Immature natural killer cell (primary cell): ENCODE data around the gene GRID1. TPM values are rescaled to one million over a fixed set of nuclear protein-coding genes. Genes with fewer than 3 reads are reported as not detected.
"Not testable (repeated sequence)": the region's sequence is repeated elsewhere in the genome, so short reads cannot be mapped to it uniquely, and the experiment has no call there.

ENCODE experiments used
- DNase-seq, 3 donors: peaks; one replicate each; pipeline ENCODE4 v3.0.0; 2022; ENCODE audit warnings: mixed read lengths in 1 of 3
- H3K27ac Mint-ChIP-seq, 6 donors: one replicate each; pipeline ENCODE4 v1.8.0; 2020; ENCODE audit warnings: mixed read lengths in 6 of 6, mild to moderate bottlenecking in 5 of 6, inconsistent platforms in 4 of 6, moderate library complexity in 3 of 6
- H3K27me3 Mint-ChIP-seq, 3 donors: one replicate each; pipeline ENCODE4 v1.8.0; 2020 to 2021; ENCODE audit warnings: low read depth in 3 of 3, mild to moderate bottlenecking in 3 of 3, mixed read lengths in 3 of 3, moderate library complexity in 3 of 3, inconsistent platforms in 1 of 3
- H3K36me3 Mint-ChIP-seq, 3 donors: one replicate each; pipeline ENCODE4 v1.8.0; 2020; ENCODE audit warnings: mixed read lengths in 3 of 3, inconsistent platforms in 2 of 3, mild to moderate bottlenecking in 2 of 3
- H3K4me1 Mint-ChIP-seq, 2 donors: one replicate each; pipeline ENCODE4 v1.8.0; 2020; ENCODE audit warnings: inconsistent platforms in 2 of 2, mild to moderate bottlenecking in 2 of 2, mixed read lengths in 2 of 2, moderate library complexity in 1 of 2
- H3K4me3 Mint-ChIP-seq, 5 donors: one replicate each; pipeline ENCODE4 v1.8.0; 2020; ENCODE audit warnings: mild to moderate bottlenecking in 5 of 5, mixed read lengths in 5 of 5, inconsistent platforms in 3 of 5, moderate library complexity in 3 of 5
- H3K9me3 Mint-ChIP-seq, 6 donors: one replicate each; pipeline ENCODE4 v1.8.0; 2020; ENCODE audit warnings: mild to moderate bottlenecking in 6 of 6, mixed read lengths in 6 of 6, inconsistent platforms in 4 of 6, moderate library complexity in 3 of 6
- polyA plus RNA-seq, 3 donors: library from polyadenylated mRNA; unstranded; fragments of 300-500 nt; fragmentation: Illumina TruSeq; gene quantifications; one replicate each; pipeline ENCODE4 v1.2.3, GENCODE V29; 2021

The GRID1 gene
- polyA plus RNA-seq, 3 donors from 2014 or later: not detected

GRCh38 chr10:86042161-86042560 lies 324.4 kb downstream of the GRID1 start:
- Mint-ChIP-seq H3K27me3 (peaks cover 0 to 3% (median 3%) of the 10 kb centered on the region in 3 donors), H3K4me3 (no peak overlapping the region), H3K4me1 (no peaks in the 10 kb centered on the region), H3K27ac (no peak overlapping the region), H3K9me3 (peaks cover 0 to 5% (median 0%) of the 10 kb centered on the region in 6 donors), H3K36me3 (no peaks in the 10 kb centered on the region)
- no peak for DNase-seq

- Mint-ChIP-seq H3K4me3 (no peak overlapping the region), H3K36me3 (no peaks in the 10 kb centered on the region), H3K9me3 (peaks cover 0 to 2% (median 0%) of the 10 kb centered on the region in 6 donors), H3K27me3 (peaks cover 0 to 3% (median 3%) of the 10 kb centered on the region in 3 donors), H3K4me1 (no peaks in the 10 kb centered on the region), H3K27ac (no peak overlapping the region)
- DNase-seq: no peak
Observed at GRCh38 chr10:86041116-86041515, 325.5 kb downstream of the GRID1 start.

GRCh38 chr10:86038371-86038770 lies 328.2 kb downstream of the GRID1 start:
- H3K27ac Mint-ChIP-seq: no peak overlapping the region
- no peak overlapping the region for H3K4me3 Mint-ChIP-seq
- peaks cover 0 to 3% (median 2%) of the 10 kb centered on the region in 3 donors for H3K27me3 Mint-ChIP-seq
- DNase-seq: no peak
- no peaks in the 10 kb centered on the region for H3K36me3 Mint-ChIP-seq
- peaks cover 0 to 4% (median 0%) of the 10 kb centered on the region in 6 donors for H3K9me3 Mint-ChIP-seq
- no peaks in the 10 kb centered on the region for H3K4me1 Mint-ChIP-seq

- Mint-ChIP-seq H3K27ac (no peak overlapping the region), H3K4me3 (no peak overlapping the region), H3K36me3 (no peaks in the 10 kb centered on the region), H3K27me3 (peaks cover 0 to 2% (median 0%) of the 10 kb centered on the region in 3 donors), H3K4me1 (no peaks in the 10 kb centered on the region), H3K9me3 (peaks cover 0 to 4% (median 0%) of the 10 kb centered on the region in 6 donors)
- DNase-seq: no peak
Observed at GRCh38 chr10:86037096-86037495, 329.5 kb downstream of the GRID1 start.

GRCh38 chr10:86036544-86036831 lies 330.1 kb downstream of the GRID1 start:
- no peak overlapping the region for H3K27ac Mint-ChIP-seq
- no peak overlapping the region for H3K4me3 Mint-ChIP-seq
- no peaks in the 10 kb centered on the region for H3K36me3 Mint-ChIP-seq
- peaks cover 0 to 2% (median 0%) of the 10 kb centered on the region in 3 donors for H3K27me3 Mint-ChIP-seq
- H3K4me1 Mint-ChIP-seq: no peaks in the 10 kb centered on the region
- peaks cover 0 to 5% (median 0%) of the 10 kb centered on the region in 6 donors for H3K9me3 Mint-ChIP-seq
- DNase-seq: no peak

GRCh38 chr10:86035791-86036543 lies 330.6 kb downstream of the GRID1 start:
- Mint-ChIP-seq H3K9me3 (peaks cover 0 to 7% (median 0%) of the 10 kb centered on the region in 6 donors), H3K27ac (no peak overlapping the region), H3K4me3 (no peak overlapping the region), H3K4me1 (no peaks in the 10 kb centered on the region), H3K36me3 (no peaks in the 10 kb centered on the region), H3K27me3 (peaks cover 0 to 2% (median 0%) of the 10 kb centered on the region in 3 donors)
- no peak for DNase-seq

GRCh38 chr10:86034710-86035109 lies 331.9 kb downstream of the GRID1 start:
- Mint-ChIP-seq H3K4me1 (no peaks in the 10 kb centered on the region), H3K27me3 (peaks cover 0 to 2% (median 0%) of the 10 kb centered on the region in 3 donors), H3K36me3 (no peaks in the 10 kb centered on the region), H3K27ac (no peak overlapping the region), H3K4me3 (no peak overlapping the region), H3K9me3 (peaks cover 0 to 7% (median 0%) of the 10 kb centered on the region in 6 donors)
- no peak for DNase-seq

- H3K27ac Mint-ChIP-seq: no peak overlapping the region
Observed at GRCh38 chr10:86033581-86033980, 333.0 kb downstream of the GRID1 start.

GRCh38 chr10:86032087-86032486 lies 334.5 kb downstream of the GRID1 start:
- H3K27ac Mint-ChIP-seq, H3K36me3 Mint-ChIP-seq, H3K4me1 Mint-ChIP-seq, H3K27me3 Mint-ChIP-seq, H3K9me3 Mint-ChIP-seq, DNase-seq, H3K4me3 Mint-ChIP-seq: not testable (repeated sequence)

More at GRCh38 chr10:86033581-86033980, 333.0 kb downstream of the GRID1 start:
- peaks cover 0 to 6% (median 0%) of the 10 kb centered on the region in 6 donors for H3K9me3 Mint-ChIP-seq
- peaks cover 0 to 2% (median 1%) of the 10 kb centered on the region in 3 donors for H3K27me3 Mint-ChIP-seq
- no peaks in the 10 kb centered on the region for H3K4me1 Mint-ChIP-seq
- no peaks in the 10 kb centered on the region for H3K36me3 Mint-ChIP-seq
- no peak for DNase-seq
- no peak overlapping the region for H3K4me3 Mint-ChIP-seq

GRCh38 chr10:86030312-86030711 lies 336.3 kb downstream of the GRID1 start:
- Mint-ChIP-seq H3K27me3 (peaks cover 0 to 1% (median 0%) of the 10 kb centered on the region in 3 donors), H3K36me3 (no peaks in the 10 kb centered on the region), H3K4me1 (no peaks in the 10 kb centered on the region), H3K4me3 (no peak overlapping the region), H3K27ac (no peak overlapping the region), H3K9me3 (peaks cover 0 to 3% (median 0%) of the 10 kb centered on the region in 6 donors)
- no peak for DNase-seq

GRCh38 chr10:86027346-86027745 lies 339.2 kb downstream of the GRID1 start:
- DNase-seq: no peak
- H3K4me3 Mint-ChIP-seq: no peak overlapping the region
- H3K4me1 Mint-ChIP-seq: no peaks in the 10 kb centered on the region
- H3K36me3 Mint-ChIP-seq: no peaks in the 10 kb centered on the region
- no peak overlapping the region for H3K27ac Mint-ChIP-seq
- H3K27me3 Mint-ChIP-seq: peaks cover 0 to 1% (median 0%) of the 10 kb centered on the region in 3 donors
- H3K9me3 Mint-ChIP-seq: peaks cover 0 to 3% (median 0%) of the 10 kb centered on the region in 6 donors

GRCh38 chr10:86025509-86025908 lies 341.1 kb downstream of the GRID1 start:
- DNase-seq: no peak
- no peak overlapping the region for H3K27ac Mint-ChIP-seq
- H3K4me1 Mint-ChIP-seq: no peaks in the 10 kb centered on the region
- H3K4me3 Mint-ChIP-seq: no peak overlapping the region
- no peaks in the 10 kb centered on the region for H3K9me3 Mint-ChIP-seq
- no peaks in the 10 kb centered on the region for H3K36me3 Mint-ChIP-seq
- H3K27me3 Mint-ChIP-seq: peaks cover 0 to 1% (median 0%) of the 10 kb centered on the region in 3 donors

GRCh38 chr10:86024281-86025041 lies 342.1 kb downstream of the GRID1 start:
- DNase-seq: no peak
- Mint-ChIP-seq H3K27me3 (peaks cover 0 to 1% (median 0%) of the 10 kb centered on the region in 3 donors), H3K27ac (no peak overlapping the region), H3K9me3 (no peaks in the 10 kb centered on the region), H3K4me1 (no peaks in the 10 kb centered on the region), H3K4me3 (no peak overlapping the region), H3K36me3 (no peaks in the 10 kb centered on the region)

- DNase-seq: no peak
- Mint-ChIP-seq H3K9me3 (no peaks in the 10 kb centered on the region), H3K27ac (no peak overlapping the region), H3K4me3 (no peak overlapping the region), H3K36me3 (no peaks in the 10 kb centered on the region), H3K4me1 (no peaks in the 10 kb centered on the region), H3K27me3 (peaks cover 0 to 1% (median 0%) of the 10 kb centered on the region in 3 donors)
Observed at GRCh38 chr10:86023931-86024280, 342.7 kb downstream of the GRID1 start.
